Measurements from ENCODE around the gene RNASEH2A. TPM values are rescaled to one million over a fixed set of nuclear protein-coding genes. Genes with fewer than 3 reads are reported as not detected.

RNASEH2A gene
- total RNA-seq, 3 donors from 2014 or later (not counting 1 experiment from before 2014, with no cell fraction given): 6.6 to 8.7 (median 7.4) TPM

DNA sequence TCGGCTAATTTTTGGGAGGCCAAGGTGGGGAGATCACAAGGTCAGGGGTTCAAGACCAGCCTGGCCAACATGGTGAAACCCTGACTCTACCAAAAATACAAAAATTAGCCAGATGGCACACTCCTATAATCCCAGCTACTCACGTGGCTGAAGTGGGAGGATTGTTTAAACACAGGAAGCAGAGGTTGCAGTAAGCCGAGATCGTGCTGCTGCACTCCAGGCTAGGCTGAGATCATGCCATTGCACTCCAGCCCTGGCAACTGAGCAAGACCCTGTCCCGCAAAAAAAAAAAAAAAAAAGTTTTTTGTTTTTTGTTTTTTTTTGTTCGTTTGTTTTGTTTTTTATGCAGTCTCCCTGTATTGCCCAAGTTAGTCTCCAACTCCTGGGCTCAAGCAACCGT, 53.2 kb downstream of the RNASEH2A start:
- no peak for ATAC-seq
- H3K27me3 Mint-ChIP-seq (ENCODE audit: low read depth in 2 of 2): peaks cover 0 to 3% of the 10 kb centered on the region in 2 donors
- no peaks in the 10 kb centered on the region for H3K4me1 Mint-ChIP-seq

More for the DNA sequence above, 53.2 kb downstream of the RNASEH2A start:
- 74% methylated on average over 7 of the region's 7 CpGs for WGBS (ENCODE audit: insufficient coverage)
- no peak overlapping the region for H3K27ac Mint-ChIP-seq
- TF ChIP-seq, protein P1, sequence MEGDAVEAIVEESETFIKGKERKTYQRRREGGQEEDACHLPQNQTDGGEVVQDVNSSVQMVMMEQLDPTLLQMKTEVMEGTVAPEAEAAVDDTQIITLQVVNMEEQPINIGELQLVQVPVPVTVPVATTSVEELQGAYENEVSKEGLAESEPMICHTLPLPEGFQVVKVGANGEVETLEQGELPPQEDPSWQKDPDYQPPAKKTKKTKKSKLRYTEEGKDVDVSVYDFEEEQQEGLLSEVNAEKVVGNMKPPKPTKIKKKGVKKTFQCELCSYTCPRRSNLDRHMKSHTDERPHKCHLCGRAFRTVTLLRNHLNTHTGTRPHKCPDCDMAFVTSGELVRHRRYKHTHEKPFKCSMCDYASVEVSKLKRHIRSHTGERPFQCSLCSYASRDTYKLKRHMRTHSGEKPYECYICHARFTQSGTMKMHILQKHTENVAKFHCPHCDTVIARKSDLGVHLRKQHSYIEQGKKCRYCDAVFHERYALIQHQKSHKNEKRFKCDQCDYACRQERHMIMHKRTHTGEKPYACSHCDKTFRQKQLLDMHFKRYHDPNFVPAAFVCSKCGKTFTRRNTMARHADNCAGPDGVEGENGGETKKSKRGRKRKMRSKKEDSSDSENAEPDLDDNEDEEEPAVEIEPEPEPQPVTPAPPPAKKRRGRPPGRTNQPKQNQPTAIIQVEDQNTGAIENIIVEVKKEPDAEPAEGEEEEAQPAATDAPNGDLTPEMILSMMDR (IDR thresholded peaks at IDR 0.05): no peak
- H3K9me3 ChIP-seq (ENCODE audit: control insufficient read depth, insufficient read depth, low read length): peaks cover 4% of the 10 kb centered on the region
- no peak for DNase-seq
- H3K9me3 Mint-ChIP-seq: peaks cover 0 to 3% of the 10 kb centered on the region in 2 donors
- H3K36me3 ChIP-seq (ENCODE audit: control insufficient read depth, insufficient read depth, low read length): no peaks in the 10 kb centered on the region
- H3K36me3 Mint-ChIP-seq: no peaks in the 10 kb centered on the region
- H3K4me3 ChIP-seq (ENCODE audit: low read length): no peak overlapping the region
- no peak overlapping the region for H3K27ac ChIP-seq (ENCODE audit: low read length)
- intact Hi-C loops (cut with micrococcal nuclease): no loop called here
- H3K4me3 Mint-ChIP-seq: no peak overlapping the region
- no peaks in the 10 kb centered on the region for H3K27me3 ChIP-seq (ENCODE audit: control insufficient read depth, insufficient read depth, low read length)
- no peaks in the 10 kb centered on the region for H3K4me1 ChIP-seq (ENCODE audit: control insufficient read depth, insufficient read depth, low read length)

Other genes with a start within 250 kb of the RNASEH2A start
- 10 to 100 TPM; 12.0 to 21.4 (median 20.9) TPM for gene ZNF490, start 195.8 kb upstream of the RNASEH2A start, total RNA-seq
- gene ZNF791, start 195.7 kb upstream of the RNASEH2A start, total RNA-seq: 10 to 100 TPM; 52.6 to 62.0 (median 56.5) TPM
- 100 to 1,000 TPM; 107 to 118 (median 112) TPM for gene MAN2B1, start 139.8 kb upstream of the RNASEH2A start, total RNA-seq
- gene WDR83, start 139.8 kb upstream of the RNASEH2A start, total RNA-seq: 10 to 100 TPM; 17.0 to 25.8 (median 25.1) TPM
- gene DHPS, start 124.7 kb upstream of the RNASEH2A start, total RNA-seq: 100 to 1,000 TPM; 143 to 193 (median 145) TPM
- gene GNG14, start 118.6 kb upstream of the RNASEH2A start, total RNA-seq: not detected
- gene FBXW9, start 110.0 kb upstream of the RNASEH2A start, total RNA-seq: 1 to 10 TPM; 2.2 to 3.2 (median 2.9) TPM
- gene TNPO2, start 82.7 kb upstream of the RNASEH2A start, total RNA-seq: 10 to 100 TPM; 56.8 to 66.6 (median 58.2) TPM
- 100 to 1,000 TPM; 217 to 228 (median 219) TPM for gene TRIR, start 71.9 kb upstream of the RNASEH2A start, total RNA-seq
- 10 to 100 TPM; 42.2 to 51.3 (median 44.2) TPM for gene GET3, start 69.1 kb upstream of the RNASEH2A start, total RNA-seq
- gene BEST2, start 54.8 kb upstream of the RNASEH2A start, total RNA-seq: not detected
- gene HOOK2, start 31.0 kb upstream of the RNASEH2A start, total RNA-seq: 10 to 100 TPM; 13.3 to 15.3 (median 13.9) TPM
- gene JUNB, start 15.1 kb upstream of the RNASEH2A start, total RNA-seq: 100 to 1,000 TPM; 781 to 903 (median 859) TPM
- 10 to 100 TPM; 28.8 to 67.1 (median 66.9) TPM for gene PRDX2, start 4.8 kb upstream of the RNASEH2A start, total RNA-seq
- gene THSD8, start 4.5 kb upstream of the RNASEH2A start, total RNA-seq: 1 to 10 TPM; 1.7 to 2.8 (median 2.2) TPM
- gene RTBDN, start 28.0 kb downstream of the RNASEH2A start, total RNA-seq: not detected
- under 1 TPM in 2 of 3 donors, not detected in 1; 0.07 to 0.88 TPM for gene MAST1, start 31.9 kb downstream of the RNASEH2A start, total RNA-seq
- gene DNASE2, start 74.9 kb downstream of the RNASEH2A start, total RNA-seq: 10 to 100 TPM; 28.3 to 31.7 (median 31.2) TPM
- gene KLF1, start 80.6 kb downstream of the RNASEH2A start, total RNA-seq: not detected
- gene GCDH, start 84.6 kb downstream of the RNASEH2A start, total RNA-seq: 10 to 100 TPM; 35.9 to 41.7 (median 36.3) TPM
- gene SYCE2, start 112.7 kb downstream of the RNASEH2A start, total RNA-seq: 1 to 10 TPM in 1 of 3 donors, under 1 TPM in 2; 0.88 to 2.2 (median 0.92) TPM
- gene FARSA, start 127.1 kb downstream of the RNASEH2A start, total RNA-seq: 10 to 100 TPM; 29.3 to 34.5 (median 32.0) TPM
- 100 to 1,000 TPM; 588 to 813 (median 763) TPM for gene CALR, start 132.0 kb downstream of the RNASEH2A start, total RNA-seq
- gene RAD23A, start 139.3 kb downstream of the RNASEH2A start, total RNA-seq: 10 to 100 TPM; 79.2 to 81.2 (median 80.3) TPM
- gene GADD45GIP1, start 150.6 kb downstream of the RNASEH2A start, total RNA-seq: 1 to 10 TPM; 5.3 to 7.1 (median 5.7) TPM
- gene DAND5, start 163.0 kb downstream of the RNASEH2A start, total RNA-seq: not detected
- 1 to 10 TPM in 2 of 3 donors, under 1 TPM in 1; 0.61 to 2.1 (median 1.3) TPM for gene NFIX, start 188.9 kb downstream of the RNASEH2A start, total RNA-seq

Measured in natural killer cell (primary cell).